Muscle layer of duodenum (tissue), 2 donors: ENCODE measurements around the gene IRF3.
"Not testable (repeated sequence)": the region's sequence is repeated elsewhere in the genome, so short reads cannot be mapped to it uniquely, and the experiment has no call there.

Source experiments
- H3K27ac ChIP-seq: one replicate; pipeline ENCODE4 v1.7.0; 2013; ENCODE audit warnings: mild to moderate bottlenecking, low read length
- H3K27me3 ChIP-seq: one replicate; pipeline ENCODE4 v1.7.0; 2013; ENCODE audit warnings: low read depth, mild to moderate bottlenecking, control low read depth, low read length
- H3K36me3 ChIP-seq, 2 donors: one replicate each; pipeline ENCODE4 v1.7.0; 2013; ENCODE audit warnings: low read length in 2 of 2, control low read depth in 1 of 2, mild to moderate bottlenecking in 1 of 2; ENCODE audit not compliant: insufficient read depth in 2 of 2, control insufficient read depth in 1 of 2
- H3K4me1 ChIP-seq, 2 donors: one replicate each; pipeline ENCODE4 v1.7.0; 2013; ENCODE audit warnings: low read length in 2 of 2, mild to moderate bottlenecking in 2 of 2, control low read depth in 1 of 2, moderate library complexity in 1 of 2; ENCODE audit not compliant: insufficient read depth in 2 of 2, control insufficient read depth in 1 of 2
- H3K4me3 ChIP-seq, 2 donors: one replicate each; pipeline ENCODE4 v1.7.0; 2013; ENCODE audit warnings: low read length in 2 of 2, low read depth in 1 of 2, mild to moderate bottlenecking in 1 of 2
- H3K9me3 ChIP-seq, 2 donors: one replicate each; pipeline ENCODE4 v1.7.0; 2013; ENCODE audit warnings: low read length in 2 of 2, control low read depth in 1 of 2, mild to moderate bottlenecking in 1 of 2; ENCODE audit not compliant: control insufficient read depth in 1 of 2
- donor health status: healthy.

The IRF3 gene

DNA sequence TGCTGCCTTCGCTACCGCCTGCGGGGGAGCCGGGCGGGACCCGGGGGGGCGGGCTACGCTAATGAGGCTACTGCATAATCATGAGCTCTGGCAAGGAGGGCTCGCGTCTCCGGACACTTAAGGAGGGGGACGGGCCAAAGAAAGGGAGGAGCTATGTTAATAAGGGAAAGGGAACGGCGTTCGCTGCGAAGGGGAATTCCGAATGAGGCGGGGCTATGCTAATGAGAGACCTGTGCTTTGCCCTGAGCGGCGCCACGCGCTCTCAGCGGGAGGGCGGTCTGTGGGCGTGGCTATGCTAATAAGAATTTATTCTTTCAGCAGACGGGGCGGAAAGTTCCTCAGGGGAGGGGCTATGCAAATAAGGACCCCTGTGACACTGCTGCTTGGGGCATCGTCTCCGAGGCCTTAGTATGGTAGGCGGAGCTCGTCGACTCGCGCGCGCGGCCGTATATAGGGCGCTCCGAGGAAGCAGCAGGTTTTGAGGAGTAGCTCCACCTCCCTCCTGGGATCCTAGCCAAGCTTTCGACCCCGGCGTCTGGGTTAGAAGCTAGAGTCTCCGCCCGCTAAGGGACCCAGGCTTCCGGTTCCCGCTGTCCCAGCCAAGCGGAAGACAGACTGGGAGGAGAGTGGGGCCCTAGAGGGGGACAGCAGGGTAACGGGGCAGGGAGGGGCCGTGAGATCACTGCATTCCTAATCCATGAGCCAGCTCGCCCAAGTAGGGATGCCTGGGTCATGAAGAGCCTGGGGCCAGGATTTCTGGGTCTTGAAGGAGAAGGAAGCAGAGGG lies 25.4 kb downstream of the IRF3 start, which contains the start of gene RRAS:
Gene RRAS (minus strand): TSS at position 31 of the 786 bp plus-strand sequence. CDS start 45 bp downstream, outside the sequence.
- Histone ChIP-seq H3K9me3 (no peaks in the 10 kb centered on the region), H3K4me3 (peak within 1 kb of the TSS; percentile 69 to 78), H3K27ac (peak within 1 kb of the TSS; percentile 100), H3K36me3 (peaks cover under 1 to 14% of the 10 kb centered on the region in 2 donors), H3K4me1 (peaks cover 21 to 57% of the 10 kb centered on the region in 2 donors), H3K27me3 (no peaks in the 10 kb centered on the region)

DNA sequence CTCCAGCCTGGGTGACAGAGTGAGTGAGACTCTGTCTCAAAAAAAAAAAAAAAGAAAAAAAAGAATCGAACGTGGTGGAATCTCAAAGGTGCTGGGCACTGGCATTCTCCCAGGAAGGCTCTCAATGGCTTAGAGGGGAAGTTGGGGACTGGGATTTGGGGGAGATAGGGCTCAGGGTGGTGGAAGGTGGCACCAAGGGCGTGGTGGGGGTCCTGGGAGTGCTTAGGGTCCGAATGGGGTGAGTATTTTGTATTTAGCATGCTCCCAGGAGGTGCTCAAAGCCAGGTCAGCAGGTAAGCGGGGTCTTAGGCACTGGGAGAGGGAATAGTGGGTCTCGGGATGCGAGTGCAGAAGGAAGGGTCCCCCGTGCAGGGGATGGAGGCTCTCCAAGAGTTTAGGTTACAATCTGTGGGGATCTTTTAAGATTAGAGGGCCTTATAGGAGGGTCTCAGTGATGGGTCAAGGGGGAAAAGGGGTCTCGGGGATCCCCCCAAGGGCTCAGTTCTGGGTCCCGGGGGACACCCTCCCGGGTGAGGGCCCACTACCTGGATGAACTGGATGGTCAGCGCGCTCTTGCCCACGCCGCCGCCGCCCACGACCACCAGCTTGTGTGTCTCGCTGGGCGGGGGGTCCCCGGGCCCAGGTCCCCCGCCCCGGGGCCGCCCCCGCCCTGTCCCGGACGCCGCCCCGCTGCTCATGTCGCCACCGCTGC lies 26.1 kb downstream of the IRF3 start:
- peaks cover 21 to 50% of the 10 kb centered on the region in 2 donors for H3K4me1 ChIP-seq

DNA sequence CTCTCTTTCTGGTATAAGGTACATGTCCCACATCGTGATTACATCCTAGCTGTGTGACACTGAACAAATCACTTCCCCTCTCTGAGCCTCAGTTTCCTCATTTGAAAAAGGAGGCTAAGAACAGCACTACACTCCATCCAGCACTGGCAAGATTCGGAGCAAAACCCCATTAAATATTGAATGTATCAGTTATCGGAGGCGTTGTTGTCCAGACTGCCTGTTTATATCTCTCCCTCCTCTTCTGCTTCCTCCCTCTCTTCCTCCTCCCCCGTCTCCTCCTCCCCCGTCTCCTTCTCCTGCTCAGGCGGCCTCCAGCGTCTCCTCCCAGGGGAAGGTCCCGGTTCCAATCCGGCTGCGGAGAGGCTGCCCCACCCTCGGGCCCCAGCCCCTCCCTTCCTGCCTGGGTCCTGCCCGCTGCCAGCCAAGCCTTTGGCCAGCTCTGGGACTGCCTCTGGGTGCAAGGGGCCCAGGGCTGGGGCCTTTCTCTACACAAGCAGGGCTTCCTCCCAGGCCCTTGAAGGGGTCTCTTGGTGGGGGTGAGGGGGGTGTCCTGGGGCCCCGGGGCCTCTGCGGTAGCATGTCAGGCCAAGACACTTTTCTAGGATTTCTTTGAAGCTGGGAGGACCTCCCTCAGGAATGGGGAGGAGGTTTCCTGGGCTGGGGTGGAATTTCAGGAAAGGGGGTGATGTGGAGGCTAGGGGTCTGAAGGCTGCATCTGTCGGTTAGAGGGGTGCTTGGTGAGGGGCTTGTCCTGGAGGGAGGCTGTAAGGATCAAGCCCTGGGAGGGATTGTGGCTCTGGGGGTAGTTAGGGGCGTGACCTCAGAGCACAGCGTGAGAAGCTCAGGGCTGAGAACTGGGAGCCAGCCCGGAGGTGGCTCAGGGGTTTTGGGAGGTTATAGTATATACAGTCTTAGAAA lies 27.6 kb downstream of the IRF3 start:
- H3K4me1 ChIP-seq: peaks cover 14 to 35% of the 10 kb centered on the region in 2 donors
- no peaks in the 10 kb centered on the region for H3K27me3 ChIP-seq
- peaks cover 0 to 18% of the 10 kb centered on the region in 2 donors for H3K36me3 ChIP-seq
- peak overlapping the region; percentile 38 to 69 for H3K4me3 ChIP-seq
- no peaks in the 10 kb centered on the region for H3K9me3 ChIP-seq
- H3K27ac ChIP-seq: peak overlapping the region; percentile 73

More for the DNA sequence above, 26.1 kb downstream of the IRF3 start:
- H3K36me3 ChIP-seq: peaks cover 0 to 18% of the 10 kb centered on the region in 2 donors
- peak overlapping the region; percentile 69 to 78 for H3K4me3 ChIP-seq
- H3K27me3 ChIP-seq: no peaks in the 10 kb centered on the region
- peak overlapping the region; percentile 74 for H3K27ac ChIP-seq
- no peaks in the 10 kb centered on the region for H3K9me3 ChIP-seq

- Histone ChIP-seq H3K27ac (no peak overlapping the region), H3K4me1 (peaks cover 11 to 29% of the 10 kb centered on the region in 2 donors), H3K36me3 (peaks cover 0 to 15% of the 10 kb centered on the region in 2 donors), H3K4me3 (no peak overlapping the region), H3K9me3 (no peaks in the 10 kb centered on the region), H3K27me3 (no peaks in the 10 kb centered on the region)
These were observed 29.3 kb downstream of the IRF3 start for GRCh38 chr19:49636233-49636932.

DNA sequence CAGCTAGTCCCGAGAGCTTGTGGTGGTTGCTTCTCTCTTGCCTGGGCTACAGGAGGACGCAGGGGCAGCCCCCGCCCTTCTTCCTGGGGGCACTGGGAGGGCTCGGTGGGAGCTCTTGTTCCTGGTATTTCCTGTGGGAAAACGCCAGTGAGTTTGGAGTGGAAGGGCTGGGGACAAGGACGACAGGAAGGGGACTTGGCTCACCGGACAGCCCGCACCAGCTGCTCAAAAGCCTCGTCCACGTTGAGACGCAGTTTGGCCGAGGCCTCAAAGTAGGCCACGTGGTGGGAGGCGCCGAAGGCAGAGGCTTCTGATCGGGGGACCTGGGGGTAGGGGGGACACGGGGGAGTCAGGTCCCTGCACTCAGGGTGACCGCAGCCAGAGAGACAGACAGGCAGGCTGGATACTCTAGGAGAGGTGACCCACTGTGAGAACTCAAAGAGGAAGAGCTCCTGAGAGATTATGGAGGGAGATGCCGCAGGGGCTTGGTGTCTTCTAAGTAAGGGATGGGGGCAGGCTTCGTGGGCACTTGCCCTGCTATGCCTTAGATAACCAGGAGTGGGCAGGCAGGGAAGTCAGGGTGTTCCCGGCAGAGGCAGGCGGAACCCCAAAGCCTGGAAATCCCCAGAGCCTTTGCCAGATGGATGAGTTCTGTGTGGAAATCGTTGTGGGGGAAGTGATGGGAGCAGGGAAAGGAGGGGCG lies 30.0 kb downstream of the IRF3 start:
- peaks cover 11 to 35% of the 10 kb centered on the region in 2 donors for H3K4me1 ChIP-seq
- no peaks in the 10 kb centered on the region for H3K27me3 ChIP-seq
- H3K9me3 ChIP-seq: no peaks in the 10 kb centered on the region
- no peak overlapping the region for H3K27ac ChIP-seq
- H3K4me3 ChIP-seq: no peak overlapping the region
- H3K36me3 ChIP-seq: peaks cover 0 to 8% of the 10 kb centered on the region in 2 donors

- H3K4me3 ChIP-seq, H3K27ac ChIP-seq, H3K27me3 ChIP-seq, H3K9me3 ChIP-seq, H3K36me3 ChIP-seq: not testable (repeated sequence)
- H3K4me1 ChIP-seq: peaks cover 4 to 26% of the 10 kb centered on the region in 2 donors
These were observed 32.4 kb downstream of the IRF3 start for GRCh38 chr19:49633273-49633672.

- Histone ChIP-seq H3K4me1 (peaks cover 0 to 22% of the 10 kb centered on the region in 2 donors), H3K36me3 (peaks cover 0 to 7% of the 10 kb centered on the region in 2 donors), H3K27me3 (no peaks in the 10 kb centered on the region), H3K4me3 (no peak overlapping the region), H3K9me3 (no peaks in the 10 kb centered on the region), H3K27ac (no peak overlapping the region)
These were observed 33.1 kb downstream of the IRF3 start for GRCh38 chr19:49632576-49632975.

- Histone ChIP-seq H3K27me3 (no peaks in the 10 kb centered on the region), H3K36me3 (peaks cover 1 to 16% of the 10 kb centered on the region in 2 donors), H3K4me1 (peaks cover 0 to 15% of the 10 kb centered on the region in 2 donors), H3K27ac (no peak overlapping the region), H3K4me3 (no peak overlapping the region), H3K9me3 (no peaks in the 10 kb centered on the region)
These were observed 34.0 kb downstream of the IRF3 start for GRCh38 chr19:49631610-49632192.

DNA sequence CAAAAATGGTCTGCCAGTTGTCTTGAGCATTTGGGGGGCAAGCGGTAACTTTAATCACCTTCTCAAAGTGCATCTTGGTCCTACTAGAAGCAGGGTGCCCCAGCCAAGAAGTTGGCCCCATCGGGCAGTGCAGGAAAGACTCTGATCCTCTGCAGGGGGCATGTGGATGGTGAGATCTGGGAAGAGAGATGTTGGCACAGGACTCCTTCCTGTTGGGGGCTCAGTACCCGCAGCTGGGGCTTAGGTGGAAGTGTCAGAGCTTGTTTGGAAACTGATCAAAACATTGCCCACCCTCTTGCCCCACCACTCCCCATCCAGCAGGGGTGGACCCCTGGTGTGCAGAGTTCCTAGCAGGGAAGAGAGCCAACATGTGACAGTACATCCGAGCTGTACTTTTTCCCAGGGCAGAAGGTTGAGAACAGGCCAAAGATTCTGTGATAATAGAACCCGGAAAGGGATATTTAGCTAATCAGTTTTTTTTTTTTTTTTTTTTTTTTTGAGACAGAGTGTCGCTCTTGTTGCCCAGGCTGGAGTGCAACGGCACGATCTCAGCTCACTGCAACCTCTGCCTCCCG lies 34.6 kb downstream of the IRF3 start:
- Histone ChIP-seq H3K27ac (no peak overlapping the region), H3K27me3 (no peaks in the 10 kb centered on the region), H3K4me1 (peaks cover 0 to 10% of the 10 kb centered on the region in 2 donors), H3K9me3 (no peaks in the 10 kb centered on the region), H3K36me3 (peaks cover 7 to 22% of the 10 kb centered on the region in 2 donors), H3K4me3 (no peak overlapping the region)
